ENCODE data around the gene PCDHB8.
A peak's percentile ranks its signal among the peaks of the same experiment; 100 is the strongest.
"Not testable (repeated sequence)": the region's sequence is repeated elsewhere in the genome, so short reads cannot be mapped to it uniquely, and the experiment has no call there.

Gene PCDHB8

GRCh38 chr5:141177577-141178191 lies at the start of gene PCDHB8:
Gene PCDHB8 (plus strand): TSS chr5:141177790. CDS start chr5:141178035, 245 bp downstream.
- peak; percentile 55 for DNase-seq

GRCh38 chr5:141135030-141135717 lies 42.4 kb upstream of the PCDHB8 start, which contains the start of gene PCDHB5:
Gene PCDHB5 (plus strand): TSS chr5:141135206. CDS start chr5:141135435, 229 bp downstream.
- DNase-seq, result no peak

GRCh38 chr5:141135718-141136266 lies 41.8 kb upstream of the PCDHB8 start:
- no peak for DNase-seq

GRCh38 chr5:141137346-141137745 lies 40.2 kb upstream of the PCDHB8 start:
- not testable (repeated sequence) for DNase-seq

GRCh38 chr5:141149812-141150211 lies 27.8 kb upstream of the PCDHB8 start, which contains the start of gene PCDHB6:
Gene PCDHB6 (plus strand): TSS chr5:141150057. CDS start chr5:141150258, 201 bp downstream.
- DNase-seq, result no peak

GRCh38 chr5:141150224-141150992 lies 27.2 kb upstream of the PCDHB8 start:
- no peak for DNase-seq

- DNase-seq, result no peak
Observed at GRCh38 chr5:141150993-141151325, 26.6 kb upstream of the PCDHB8 start.

- DNase-seq, result not testable (repeated sequence)
Observed at GRCh38 chr5:141151632-141152031, 26.0 kb upstream of the PCDHB8 start.

- DNase-seq, result not testable (repeated sequence)
Observed at GRCh38 chr5:141152096-141152495, 25.5 kb upstream of the PCDHB8 start.

- DNase-seq, result no peak
Observed at GRCh38 chr5:141155540-141156374, 21.8 kb upstream of the PCDHB8 start.

- DNase-seq, result not testable (repeated sequence)
Observed at GRCh38 chr5:141157356-141157755, 20.2 kb upstream of the PCDHB8 start.

- DNase-seq, result not testable (repeated sequence)
Observed at GRCh38 chr5:141157901-141158300, 19.7 kb upstream of the PCDHB8 start.

GRCh38 chr5:141172381-141173204 lies 5.0 kb upstream of the PCDHB8 start, which contains the start of gene PCDHB7:
Gene PCDHB7 (plus strand): TSS chr5:141172644. CDS start chr5:141172836, 192 bp downstream.
- no peak for DNase-seq

- DNase-seq, result not testable (repeated sequence)
Observed at GRCh38 chr5:141174291-141175104, 3.1 kb upstream of the PCDHB8 start.

- no peak for DNase-seq
Observed at GRCh38 chr5:141175933-141176332, 1.7 kb upstream of the PCDHB8 start.

GRCh38 chr5:141179371-141179770 lies 1.8 kb downstream of the PCDHB8 start:
- DNase-seq, result not testable (repeated sequence)

- not testable (repeated sequence) for DNase-seq
Observed at GRCh38 chr5:141179876-141180275, 2.3 kb downstream of the PCDHB8 start.

- no peak for DNase-seq
Observed at GRCh38 chr5:141180313-141180712, 2.7 kb downstream of the PCDHB8 start.

- no peak for DNase-seq
Observed at GRCh38 chr5:141182248-141182647, 4.7 kb downstream of the PCDHB8 start, which contains the start of gene PCDHB16. Gene PCDHB16 (plus strand): TSS chr5:141182387. CDS start chr5:141182560, 173 bp downstream.
